ENCODE measurements around the gene DKK3. TPM values are rescaled to one million over a fixed set of nuclear protein-coding genes. Genes with fewer than 3 reads are reported as not detected.

DKK3 gene
- total RNA-seq, 2 donors from 2014 or later = 732 to 847 TPM

DNA sequence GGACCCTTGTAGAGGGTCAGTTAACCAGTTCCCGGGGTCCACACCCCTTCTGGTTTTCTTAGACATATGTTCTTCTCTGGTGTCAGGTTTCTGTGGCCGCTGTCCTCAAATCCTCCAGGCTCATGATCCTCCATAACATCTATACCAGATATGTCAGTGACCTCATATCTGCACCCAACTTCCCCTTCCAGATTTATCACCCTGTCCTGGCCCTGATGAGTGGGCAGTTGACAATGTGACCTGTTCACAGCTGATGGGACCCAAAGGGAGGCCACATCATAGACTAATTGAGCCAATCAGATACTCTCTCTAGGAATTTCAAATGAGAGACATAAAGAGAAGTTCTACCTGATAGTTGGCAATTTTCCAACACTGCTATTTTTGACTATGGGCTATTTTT, 5.1 kb downstream of the DKK3 start:
- ATAC-seq (ENCODE audit: insufficient number of reproducible peaks, low FRiP score, low read depth) = no peak
- peaks cover 5% of the 10 kb centered on the region for H3K36me3 ChIP-seq
- peak overlapping the region in 1 of 2 donors; percentile 55 for H3K27ac ChIP-seq
- DNase-seq (ENCODE audit: low spot score) = no peak
- no peaks in the 10 kb centered on the region for H3K9me3 ChIP-seq
- peaks cover 11 to 51% of the 10 kb centered on the region in 2 donors for H3K4me1 ChIP-seq (ENCODE audit: control insufficient read depth in 1 of 2, low read depth in 2 of 2)
- H3K4me3 ChIP-seq = no peak overlapping the region
- H3K27me3 ChIP-seq (replicated peaks; ENCODE audit: insufficient read depth) = no peaks in the 10 kb centered on the region
- TF ChIP-seq, protein P1, sequence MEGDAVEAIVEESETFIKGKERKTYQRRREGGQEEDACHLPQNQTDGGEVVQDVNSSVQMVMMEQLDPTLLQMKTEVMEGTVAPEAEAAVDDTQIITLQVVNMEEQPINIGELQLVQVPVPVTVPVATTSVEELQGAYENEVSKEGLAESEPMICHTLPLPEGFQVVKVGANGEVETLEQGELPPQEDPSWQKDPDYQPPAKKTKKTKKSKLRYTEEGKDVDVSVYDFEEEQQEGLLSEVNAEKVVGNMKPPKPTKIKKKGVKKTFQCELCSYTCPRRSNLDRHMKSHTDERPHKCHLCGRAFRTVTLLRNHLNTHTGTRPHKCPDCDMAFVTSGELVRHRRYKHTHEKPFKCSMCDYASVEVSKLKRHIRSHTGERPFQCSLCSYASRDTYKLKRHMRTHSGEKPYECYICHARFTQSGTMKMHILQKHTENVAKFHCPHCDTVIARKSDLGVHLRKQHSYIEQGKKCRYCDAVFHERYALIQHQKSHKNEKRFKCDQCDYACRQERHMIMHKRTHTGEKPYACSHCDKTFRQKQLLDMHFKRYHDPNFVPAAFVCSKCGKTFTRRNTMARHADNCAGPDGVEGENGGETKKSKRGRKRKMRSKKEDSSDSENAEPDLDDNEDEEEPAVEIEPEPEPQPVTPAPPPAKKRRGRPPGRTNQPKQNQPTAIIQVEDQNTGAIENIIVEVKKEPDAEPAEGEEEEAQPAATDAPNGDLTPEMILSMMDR (IDR thresholded peaks at IDR 0.05) = no peak

GRCh38 chr11:12001186-12001585, 7.2 kb downstream of the DKK3 start:
- Histone ChIP-seq H3K27ac (no peak overlapping the region), H3K4me3 (no peak overlapping the region), H3K9me3 (no peaks in the 10 kb centered on the region), H3K36me3 (peaks cover 11% of the 10 kb centered on the region), H3K4me1 (ENCODE audit: control insufficient read depth in 1 of 2, low read depth in 2 of 2) (peaks cover 7 to 37% of the 10 kb centered on the region in 2 donors), H3K27me3 (replicated peaks; ENCODE audit: insufficient read depth) (no peaks in the 10 kb centered on the region)
- DNase-seq (ENCODE audit: low spot score) (no peak), ATAC-seq (ENCODE audit: insufficient number of reproducible peaks, low FRiP score, low read depth) (no peak)
- TF ChIP-seq, protein P1 (IDR thresholded peaks at IDR 0.05) = no peak

DNA sequence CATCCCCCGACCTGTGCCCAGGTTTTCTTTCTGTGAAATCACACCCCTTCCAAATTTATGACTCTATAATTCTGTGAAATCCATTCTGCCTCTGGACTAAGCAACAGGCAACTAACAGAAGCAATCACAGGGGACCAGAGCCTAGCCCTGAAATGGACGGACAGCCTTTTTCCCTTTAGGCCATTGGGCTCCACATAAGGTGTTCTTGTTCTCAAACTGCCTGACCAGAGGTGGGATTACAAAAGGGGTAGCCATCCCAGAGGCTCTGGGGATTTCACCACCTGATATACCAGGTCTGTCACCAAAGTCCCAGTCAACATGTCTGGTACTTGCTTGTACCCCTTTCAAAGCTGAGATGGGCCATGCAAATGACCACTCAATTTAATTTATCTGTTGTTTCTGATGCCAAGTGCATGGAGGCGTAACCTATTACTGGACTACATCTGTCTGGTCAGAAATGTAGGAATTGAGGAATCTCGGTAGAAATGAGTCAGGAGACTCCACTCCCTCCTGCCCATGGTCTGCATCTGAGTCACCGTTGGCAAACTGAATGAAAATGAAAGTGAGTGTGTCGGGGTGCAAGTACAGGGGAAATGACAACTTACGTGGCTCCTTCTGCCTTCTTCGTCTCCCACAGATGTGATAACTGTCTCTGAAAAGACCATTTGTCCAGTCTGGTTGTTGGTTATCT, 10.2 kb downstream of the DKK3 start:
- ATAC-seq (ENCODE audit: insufficient number of reproducible peaks, low FRiP score, low read depth) (peak; percentile 37), DNase-seq (ENCODE audit: low spot score) (no peak)
- peaks cover 0 to 22% of the 10 kb centered on the region in 2 donors for H3K4me1 ChIP-seq (ENCODE audit: control insufficient read depth in 1 of 2, low read depth in 2 of 2)
- peak overlapping the region; percentile 11 to 49 for H3K27ac ChIP-seq
- TF ChIP-seq, protein P1 (IDR thresholded peaks at IDR 0.05) = no peak
- H3K27me3 ChIP-seq (replicated peaks; ENCODE audit: insufficient read depth) = no peaks in the 10 kb centered on the region
- H3K9me3 ChIP-seq = no peaks in the 10 kb centered on the region
- peak overlapping the region; percentile 42 for H3K4me3 ChIP-seq
- H3K36me3 ChIP-seq = peaks cover 16% of the 10 kb centered on the region

DNA sequence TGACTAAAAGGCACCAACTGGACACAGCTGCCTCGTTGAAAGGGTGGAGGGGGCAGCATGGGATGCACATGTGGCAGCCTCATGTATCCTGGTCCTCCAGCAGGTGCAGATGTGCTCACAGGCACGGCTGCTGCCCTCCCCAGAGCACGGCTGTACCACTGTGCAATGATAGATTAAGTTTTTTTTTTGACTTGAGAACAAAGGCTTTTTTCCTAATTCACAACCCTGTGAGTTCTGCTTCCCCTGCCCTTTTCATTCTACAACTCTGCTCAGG, 11.4 kb downstream of the DKK3 start:
- TF ChIP-seq, protein P1 (IDR thresholded peaks at IDR 0.05) = no peak
- DNase-seq (ENCODE audit: low spot score) = no peak
- Histone ChIP-seq H3K27ac (no peak overlapping the region), H3K36me3 (peaks cover 14% of the 10 kb centered on the region), H3K4me3 (no peak overlapping the region), H3K9me3 (no peaks in the 10 kb centered on the region), H3K27me3 (replicated peaks; ENCODE audit: insufficient read depth) (no peaks in the 10 kb centered on the region), H3K4me1 (ENCODE audit: control insufficient read depth in 1 of 2, low read depth in 2 of 2) (peaks cover 0 to 26% of the 10 kb centered on the region in 2 donors)
- ATAC-seq (ENCODE audit: insufficient number of reproducible peaks, low FRiP score, low read depth) = no peak

GRCh38 chr11:11996321-11997048, 11.9 kb downstream of the DKK3 start:
- Histone ChIP-seq H3K36me3 (peaks cover 11% of the 10 kb centered on the region), H3K4me1 (ENCODE audit: control insufficient read depth in 1 of 2, low read depth in 2 of 2) (peaks cover 0 to 26% of the 10 kb centered on the region in 2 donors), H3K27me3 (replicated peaks; ENCODE audit: insufficient read depth) (no peaks in the 10 kb centered on the region), H3K27ac (no peak overlapping the region), H3K4me3 (no peak overlapping the region), H3K9me3 (no peaks in the 10 kb centered on the region)
- DNase-seq (ENCODE audit: low spot score) = no peak
- no peak for ATAC-seq (ENCODE audit: insufficient number of reproducible peaks, low FRiP score, low read depth)
- TF ChIP-seq, protein P1 (IDR thresholded peaks at IDR 0.05) = no peak

All from thoracic aorta (tissue), 2 donors.